ENCODE data around the gene FBRS.

FBRS gene

DNA sequence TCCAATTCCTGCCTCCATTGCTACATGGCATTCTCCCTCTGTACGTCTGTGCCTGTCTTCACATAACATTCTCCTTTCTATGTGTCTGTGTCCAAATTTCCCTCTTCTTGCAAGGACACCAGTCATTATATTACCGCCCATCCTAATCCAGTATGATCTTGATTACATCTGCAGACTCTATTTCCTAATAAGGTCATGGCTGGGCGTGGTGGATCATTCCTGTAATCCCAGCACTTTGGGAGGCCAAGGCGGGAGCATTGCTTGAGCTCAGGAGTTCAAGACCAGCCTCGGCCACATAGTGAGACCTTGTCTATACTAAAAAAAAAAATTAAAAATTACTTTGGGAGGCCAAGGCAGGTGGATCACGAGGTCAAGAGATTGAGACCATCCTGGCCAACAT, 12.5 kb upstream of the FBRS start:
- DNase-seq, result no peak

DNA sequence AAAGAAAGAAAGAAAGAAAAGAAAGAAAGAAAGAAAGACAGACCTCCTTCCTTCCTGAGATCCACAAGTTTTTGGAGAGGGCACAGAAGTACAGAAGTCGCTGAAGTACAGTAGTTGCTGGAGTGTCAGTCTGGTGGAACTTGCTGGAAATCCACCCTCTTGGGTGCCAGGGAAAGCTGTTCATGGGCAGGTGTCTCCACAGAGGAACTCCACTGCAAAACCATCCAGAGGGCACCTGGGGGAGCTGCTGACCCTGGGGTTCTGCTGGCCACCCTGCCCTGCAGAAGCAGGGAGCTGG, 11.0 kb upstream of the FBRS start:
- DNase-seq, result no peak

DNA sequence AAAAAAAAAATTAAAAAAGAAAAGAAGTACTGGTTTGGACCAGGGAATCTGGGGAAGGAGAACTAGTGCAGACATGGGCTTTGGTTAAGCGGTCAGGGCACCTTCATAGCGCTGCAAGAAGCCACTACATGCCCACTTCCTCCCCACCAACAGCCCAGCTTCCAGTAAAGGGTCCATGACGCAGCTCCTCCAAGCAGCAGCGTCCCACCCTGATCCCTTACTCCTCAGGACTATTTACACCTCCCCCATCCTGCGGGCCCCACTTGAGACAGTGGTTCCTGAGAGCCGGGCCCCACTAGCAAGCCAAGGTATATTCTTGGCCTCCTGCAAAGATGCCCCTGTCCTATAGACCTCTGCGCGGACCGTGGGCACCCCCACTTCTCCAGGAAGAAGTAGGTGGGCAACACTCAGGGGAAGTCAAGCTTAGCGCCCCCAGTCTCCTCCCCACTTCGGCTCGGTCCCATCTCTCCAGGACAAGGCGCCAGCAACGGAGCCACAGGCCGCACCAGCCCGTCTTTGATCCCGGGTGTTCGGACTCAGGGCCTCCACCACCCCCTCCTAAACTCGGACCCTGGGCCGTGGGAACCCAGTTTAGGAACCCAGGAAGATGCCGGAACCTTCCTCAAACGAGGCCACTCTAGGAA, 8.4 kb upstream of the FBRS start:
- no peak for DNase-seq

DNA sequence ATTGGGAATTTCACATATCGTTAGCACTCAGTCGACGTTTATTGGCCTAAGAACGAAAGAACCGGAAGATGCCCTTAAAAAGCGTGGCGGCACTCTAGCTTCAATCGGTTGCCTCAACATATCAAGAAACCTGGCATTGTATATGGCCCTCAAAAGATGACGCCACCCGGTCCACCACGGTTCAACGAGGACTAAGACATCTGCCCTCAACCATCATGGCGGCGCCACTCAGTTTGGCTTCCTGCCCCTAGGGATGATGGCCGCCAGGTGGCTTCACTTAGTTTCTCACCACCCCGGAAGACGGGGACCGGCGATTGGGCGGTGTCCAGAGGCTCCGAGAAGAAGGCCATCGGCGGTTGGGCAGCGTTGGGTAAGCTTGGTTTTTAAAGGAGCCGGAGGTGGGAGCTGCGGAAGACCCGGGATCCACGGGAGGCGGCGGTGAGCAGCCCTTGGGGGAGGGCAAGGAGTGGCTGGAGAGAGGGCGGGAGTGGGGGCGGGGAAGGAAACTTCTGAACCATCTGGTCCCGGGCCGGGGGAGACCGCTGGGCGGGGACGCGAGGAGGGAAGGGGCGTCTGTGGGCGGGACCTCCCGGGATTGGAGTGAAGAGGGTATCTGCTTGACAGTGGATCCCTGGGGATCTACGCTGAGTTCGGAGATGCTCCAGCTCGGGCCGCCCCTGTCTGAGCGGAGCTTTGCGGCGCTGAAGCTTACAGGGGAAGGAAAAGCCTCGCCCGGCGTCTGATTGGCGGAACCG, 7.7 kb upstream of the FBRS start, which contains the start of gene PRR14:
TSS of gene PRR14 (plus strand) at position 592 of the 755 bp plus-strand sequence. CDS start 686 bp downstream, outside the sequence.
- peak; percentile 99 for DNase-seq

DNA sequence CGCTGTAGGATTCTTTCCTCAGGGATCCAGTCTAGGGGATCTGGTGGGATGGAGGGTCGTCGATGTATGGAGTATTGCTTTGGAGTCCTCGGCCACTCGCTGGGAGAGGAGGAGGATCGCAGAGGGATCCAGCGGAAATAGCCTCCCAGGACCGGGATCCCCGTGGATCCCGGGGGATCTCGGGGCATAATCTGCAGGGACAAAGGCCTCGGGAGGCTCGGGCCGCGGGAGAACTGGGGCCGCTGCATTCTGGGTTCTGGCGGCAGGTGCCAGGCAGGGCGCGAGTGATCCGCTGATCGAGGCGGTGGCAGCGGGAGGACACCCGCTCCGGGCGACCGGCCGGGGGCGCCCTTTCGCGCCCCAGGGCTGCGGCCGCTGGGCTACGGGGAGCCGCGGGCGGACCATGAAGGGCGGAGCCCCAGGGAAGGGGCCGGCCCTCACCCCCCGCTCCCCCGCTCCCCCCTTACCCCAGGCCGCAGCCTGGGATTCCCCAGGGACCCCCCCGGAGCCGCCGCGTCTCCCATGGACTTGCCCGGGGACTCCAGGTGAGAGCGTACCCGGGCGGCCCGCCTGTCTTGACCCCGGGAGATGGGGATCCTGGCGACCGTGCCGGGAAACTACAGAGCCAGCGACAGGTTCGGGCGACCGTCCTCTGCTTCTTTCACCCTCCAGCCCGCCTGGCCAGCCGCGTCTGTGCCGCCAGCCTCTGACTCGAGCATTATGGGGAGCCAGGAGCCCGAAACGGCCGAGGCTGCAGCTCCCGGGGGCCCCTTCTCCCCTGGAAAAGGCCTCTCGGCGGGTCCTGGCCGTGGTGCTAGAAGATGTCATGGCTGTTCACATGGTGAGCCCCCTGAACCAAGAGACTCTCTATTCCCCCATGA, 6.9 kb upstream of the FBRS start:
- DNase-seq, result no peak

DNA sequence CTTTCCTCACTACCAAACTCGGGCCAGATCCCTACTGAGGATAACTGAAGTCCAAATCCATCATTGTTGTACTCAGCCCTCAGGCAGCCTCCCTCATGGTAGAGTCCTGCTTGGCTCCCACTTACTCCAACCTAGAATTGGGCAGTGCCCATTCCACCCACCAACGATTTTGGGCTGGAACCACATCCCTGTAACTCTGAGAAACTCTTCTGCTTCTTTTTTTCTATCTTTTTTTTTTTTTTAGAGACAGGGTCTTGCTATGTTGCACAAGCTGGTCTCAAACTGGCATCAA, 6.3 kb upstream of the FBRS start:
- DNase-seq, result no peak

DNA sequence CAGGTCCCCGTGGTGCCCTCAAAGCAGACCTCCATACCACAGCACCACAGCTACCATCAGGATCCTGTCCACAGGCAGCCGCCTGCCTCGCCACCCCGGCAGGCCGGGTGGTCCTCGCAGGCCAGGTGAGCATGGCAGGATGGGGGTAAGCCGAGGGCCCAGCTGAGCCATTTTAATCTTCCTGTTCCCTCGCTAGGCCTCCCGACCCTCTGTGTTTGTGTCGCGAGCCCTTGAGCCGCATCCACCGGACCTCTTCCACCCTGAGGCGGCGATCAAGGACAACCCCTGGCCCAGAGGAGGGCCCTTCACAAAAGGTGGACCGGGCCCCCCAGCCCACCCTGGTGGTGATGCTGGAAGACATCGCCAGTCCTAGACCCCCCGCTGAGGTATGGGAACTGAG, 5.5 kb upstream of the FBRS start:
- no peak for DNase-seq

DNA sequence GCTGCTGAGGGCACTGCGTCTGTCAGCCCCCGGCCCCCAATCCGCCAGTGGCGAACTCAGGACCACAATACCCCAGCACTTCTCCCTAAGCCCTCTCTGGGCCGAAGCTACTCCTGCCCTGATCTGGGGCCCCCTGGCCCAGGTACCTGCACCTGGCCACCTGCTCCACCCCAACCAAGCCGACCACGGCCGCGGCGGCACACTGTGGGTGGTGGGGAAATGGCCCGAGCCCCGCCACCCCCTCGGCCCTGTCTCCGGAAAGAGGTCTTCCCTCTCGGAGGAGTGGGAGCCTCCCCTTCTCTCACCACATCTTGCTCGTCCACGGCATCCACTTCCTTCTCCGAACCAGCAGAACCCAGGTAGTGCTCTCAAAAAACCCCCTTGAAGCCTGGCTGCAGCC, 3.4 kb upstream of the FBRS start:
- DNase-seq, result no peak

DNA sequence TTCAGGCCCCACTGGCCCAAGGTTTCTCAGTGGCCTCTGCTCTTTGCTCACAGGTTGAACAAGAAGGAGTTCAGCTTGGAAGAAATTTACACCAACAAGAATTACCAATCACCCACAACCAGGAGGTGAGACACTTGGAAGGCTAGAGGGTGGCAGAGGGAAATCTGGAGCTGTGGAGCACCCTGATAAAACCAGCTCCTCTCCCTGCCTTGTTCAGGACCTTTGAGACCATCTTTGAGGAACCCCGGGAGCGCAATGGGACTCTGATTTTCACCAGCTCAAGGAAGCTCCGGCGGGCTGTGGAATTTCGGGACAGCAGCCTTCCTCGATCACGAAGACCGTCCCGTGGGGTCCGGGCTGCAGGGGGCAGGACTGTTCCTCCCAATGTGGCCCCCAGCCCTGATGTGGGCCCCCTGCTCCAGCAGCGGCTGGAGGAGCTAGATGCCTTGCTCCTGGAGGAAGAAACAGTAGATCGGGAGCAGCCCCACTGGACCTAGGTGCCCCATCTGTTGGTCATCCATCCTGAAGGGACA, 2.4 kb upstream of the FBRS start:
- DNase-seq, result no peak

DNA sequence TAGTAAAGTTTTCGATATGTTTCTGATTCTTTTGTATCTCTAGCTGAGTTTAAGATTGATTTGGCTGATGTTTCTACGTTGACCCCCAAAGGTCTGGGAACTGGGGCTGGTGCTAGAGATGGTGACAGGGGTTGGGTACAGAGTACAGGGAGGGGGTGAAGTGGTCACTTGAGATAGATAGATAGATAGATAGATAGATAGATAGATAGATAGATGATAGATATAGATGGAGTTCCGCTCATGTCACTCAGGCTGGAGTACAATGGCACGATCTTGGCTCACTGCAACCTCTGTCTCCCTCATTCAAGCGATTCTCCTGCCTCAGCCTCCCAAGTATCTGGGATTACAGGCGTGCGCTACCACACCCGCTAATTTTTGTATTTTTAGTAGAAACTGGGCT, 1.8 kb upstream of the FBRS start:
- no peak for DNase-seq

DNA sequence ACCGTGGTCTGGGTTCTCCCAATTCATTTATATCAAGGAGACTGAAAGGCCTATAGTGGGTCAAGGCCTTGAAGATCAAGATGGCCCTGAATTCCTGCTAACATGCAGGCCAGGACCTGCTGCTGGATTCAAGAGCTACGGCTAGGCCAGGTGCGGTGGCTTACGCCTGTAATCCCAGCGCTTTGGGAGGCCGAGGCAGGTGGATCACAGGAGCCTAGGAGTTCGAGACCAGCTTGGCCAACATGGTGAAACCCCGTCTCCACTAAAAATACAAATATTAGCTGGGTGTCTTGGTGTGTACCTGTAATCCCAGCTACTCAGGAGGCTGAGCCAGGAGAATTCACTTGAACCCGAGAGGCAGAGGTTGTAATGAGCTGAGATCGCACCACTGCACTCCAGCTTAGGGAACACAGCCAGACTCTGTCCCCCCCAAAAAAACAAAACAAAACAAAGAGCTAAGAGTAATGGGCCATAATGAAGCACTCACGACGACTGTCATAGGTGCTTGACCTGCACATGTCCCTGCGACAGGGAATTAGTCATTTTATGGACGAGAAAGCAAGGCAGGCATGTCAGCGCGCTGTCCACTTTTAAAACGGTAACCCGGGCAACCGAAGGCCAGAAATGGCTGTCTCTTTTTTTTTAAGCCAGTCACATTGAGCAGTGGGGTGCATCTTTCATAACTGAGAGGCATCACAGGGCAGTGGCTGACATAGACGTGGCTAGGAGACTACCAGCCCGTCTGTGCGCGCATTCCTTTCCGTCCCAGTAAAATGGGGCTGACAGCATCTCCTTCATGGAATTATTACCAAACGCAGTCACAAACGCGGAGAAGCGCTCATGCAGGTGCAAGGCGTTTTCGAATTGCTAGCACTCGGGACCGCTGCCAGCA, 1.0 kb upstream of the FBRS start:
- DNase-seq, result peak; percentile 72

DNA sequence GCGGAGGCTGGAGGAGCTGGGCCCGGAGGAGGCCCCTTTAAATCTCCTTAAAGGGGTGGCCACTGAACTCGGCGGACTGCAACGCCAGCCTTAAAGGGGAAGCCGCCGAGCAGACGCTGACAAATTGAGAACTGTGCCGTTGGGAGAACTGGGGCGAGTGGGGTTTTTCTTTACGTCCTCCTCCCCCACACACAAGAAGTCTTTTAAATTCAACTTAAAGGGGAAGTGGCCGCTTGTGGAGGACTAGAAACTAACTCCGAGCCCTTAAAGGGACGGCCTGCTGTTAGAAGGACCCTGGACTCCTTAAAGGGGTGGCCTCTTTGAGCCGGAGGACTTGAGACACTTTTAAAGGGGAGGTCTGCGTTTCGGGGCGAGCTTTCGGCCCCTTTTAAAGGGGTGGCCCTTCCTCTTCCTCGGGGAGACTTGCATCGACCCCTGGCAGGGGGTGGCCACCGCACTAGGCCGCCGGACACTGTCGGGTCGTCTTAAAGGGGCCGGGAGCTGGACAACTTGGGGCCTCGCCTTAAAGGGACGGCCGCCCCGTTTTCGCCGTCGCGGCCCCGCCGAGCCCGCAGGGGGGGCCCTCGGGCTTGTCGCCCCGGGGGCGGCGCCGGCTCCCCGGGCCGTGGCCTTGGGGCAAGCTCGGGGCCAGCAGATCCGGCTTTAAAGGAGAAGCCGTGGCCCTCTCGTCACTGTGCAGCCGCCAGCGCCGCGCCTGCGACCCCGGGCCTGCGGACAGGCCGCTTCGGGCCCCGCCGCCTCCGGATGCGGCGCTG, 688 bp downstream of the FBRS start:
- no peak for DNase-seq

DNA sequence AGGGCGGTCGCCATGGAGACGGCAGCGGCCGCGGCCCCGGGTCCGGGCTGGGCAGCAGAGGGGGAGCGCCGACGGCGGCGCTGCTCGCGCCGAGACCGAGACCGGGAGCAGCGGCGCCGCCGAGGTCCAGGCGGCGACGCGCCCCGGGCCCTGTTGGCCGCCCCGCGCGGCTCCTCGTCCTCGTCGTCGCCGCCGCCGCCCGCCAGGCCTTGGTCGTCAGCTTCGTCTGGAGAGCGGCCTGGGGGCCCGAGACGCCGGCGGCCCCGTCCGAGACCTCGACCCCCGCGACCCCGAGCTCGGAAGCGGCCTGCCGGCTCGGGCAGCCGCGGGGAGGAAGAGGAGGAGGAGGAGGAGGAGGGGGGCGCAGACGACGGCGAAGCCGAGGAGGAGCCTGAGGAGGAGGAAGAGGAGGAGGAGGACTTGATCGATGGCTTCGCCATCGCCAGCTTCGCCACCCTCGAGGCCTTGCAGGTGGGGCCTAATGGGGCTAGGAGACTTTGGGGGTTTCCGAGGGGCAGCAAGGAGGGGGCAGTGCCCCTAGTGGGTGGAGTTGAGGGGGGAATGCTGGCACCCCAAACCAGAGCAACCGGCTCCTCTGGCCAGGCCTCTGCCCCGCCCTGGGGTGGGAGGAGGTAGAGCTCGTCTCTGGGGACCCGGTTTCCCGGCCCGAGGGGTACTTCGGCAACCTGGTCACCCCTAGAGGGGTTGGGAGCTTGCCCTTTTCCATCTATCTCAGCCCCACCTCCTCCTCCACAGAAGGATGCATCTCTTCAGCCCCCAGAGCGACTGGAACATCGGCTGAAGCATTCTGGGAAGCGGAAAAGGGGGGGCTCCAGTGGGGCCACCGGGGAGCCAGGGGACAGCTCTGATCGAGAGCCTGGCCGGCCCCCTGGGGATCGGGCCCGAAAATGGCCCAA, 1.5 kb downstream of the FBRS start:
- peak; percentile 36 for DNase-seq

DNA sequence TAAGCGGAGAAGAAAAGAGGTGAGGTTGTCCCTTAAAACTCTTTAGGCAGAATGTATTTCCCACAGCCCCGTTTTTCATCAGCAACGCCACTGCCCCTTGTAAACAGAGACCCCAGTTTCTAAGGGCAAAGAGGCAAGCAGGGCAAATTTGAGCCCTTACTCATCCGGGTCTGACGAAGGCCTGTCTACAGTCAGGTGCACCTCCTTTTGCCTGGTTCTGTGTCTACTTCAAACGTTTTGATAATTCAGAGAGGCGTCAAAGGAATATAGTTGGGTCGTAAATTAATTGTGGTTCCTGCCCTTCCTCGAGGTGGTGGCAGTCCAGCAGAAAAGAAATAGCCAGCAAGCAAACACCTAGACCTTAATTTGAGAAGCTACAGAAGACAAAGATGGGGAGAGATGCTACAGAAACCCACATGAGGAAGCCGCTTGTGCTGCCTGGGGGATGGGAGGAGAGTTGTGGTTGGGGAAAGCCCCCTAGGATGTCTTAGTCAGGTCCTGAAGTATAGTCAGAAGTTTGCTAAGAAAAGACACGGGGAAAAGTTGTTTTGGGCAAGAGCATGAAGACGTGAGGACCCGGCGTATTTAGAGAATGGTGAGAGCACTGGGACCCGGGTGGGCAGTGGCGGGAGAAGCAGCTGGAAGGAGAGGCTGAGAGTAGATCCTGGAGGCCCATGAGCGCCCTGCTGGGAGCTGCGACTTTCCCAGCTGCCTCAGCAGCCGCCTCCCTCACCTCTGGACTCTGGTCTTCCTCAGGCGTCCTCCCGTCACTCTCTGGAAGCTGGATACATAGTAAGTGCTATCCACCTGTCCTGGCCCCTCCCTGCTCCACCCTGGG, 2.4 kb downstream of the FBRS start:
- no peak for DNase-seq

DNA sequence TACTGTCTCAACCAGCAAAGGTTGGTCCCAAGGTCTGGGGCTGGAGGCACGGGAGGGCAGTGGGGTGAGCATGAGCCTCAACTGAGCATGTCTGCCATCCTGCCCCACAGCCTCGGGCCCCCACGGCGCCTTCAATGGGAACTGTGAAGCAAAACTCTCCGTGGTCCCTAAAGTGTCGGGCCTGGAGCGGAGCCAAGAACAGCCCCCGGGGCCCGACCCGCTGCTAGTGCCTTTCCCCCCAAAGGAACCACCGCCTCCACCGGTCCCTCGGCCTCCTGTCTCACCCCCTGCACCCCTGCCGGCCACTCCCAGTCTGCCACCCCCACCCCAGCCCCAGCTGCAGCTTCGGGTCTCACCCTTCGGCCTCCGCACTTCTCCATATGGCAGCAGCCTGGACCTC, 4.2 kb downstream of the FBRS start:
- DNase-seq, result no peak

DNA sequence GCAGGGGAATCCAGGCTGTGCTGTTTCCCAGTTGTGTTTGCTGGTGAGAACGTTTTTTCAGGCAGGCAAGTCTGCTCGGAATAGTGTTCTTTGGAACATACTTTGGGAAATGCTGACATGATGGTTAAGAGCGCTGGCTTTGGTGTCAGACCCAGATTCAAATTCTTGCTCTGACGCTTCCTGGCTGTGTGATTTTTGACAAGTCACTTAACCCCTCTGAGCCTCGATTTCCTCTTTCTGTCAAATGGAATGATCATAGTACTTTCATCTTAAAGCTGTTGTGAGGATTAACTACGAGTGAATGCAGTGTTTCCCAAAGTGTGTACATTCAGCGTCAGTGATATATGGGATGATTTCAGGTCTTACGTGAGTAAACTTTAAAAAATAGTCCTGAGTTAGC, 4.8 kb downstream of the FBRS start:
- no peak for DNase-seq

DNA sequence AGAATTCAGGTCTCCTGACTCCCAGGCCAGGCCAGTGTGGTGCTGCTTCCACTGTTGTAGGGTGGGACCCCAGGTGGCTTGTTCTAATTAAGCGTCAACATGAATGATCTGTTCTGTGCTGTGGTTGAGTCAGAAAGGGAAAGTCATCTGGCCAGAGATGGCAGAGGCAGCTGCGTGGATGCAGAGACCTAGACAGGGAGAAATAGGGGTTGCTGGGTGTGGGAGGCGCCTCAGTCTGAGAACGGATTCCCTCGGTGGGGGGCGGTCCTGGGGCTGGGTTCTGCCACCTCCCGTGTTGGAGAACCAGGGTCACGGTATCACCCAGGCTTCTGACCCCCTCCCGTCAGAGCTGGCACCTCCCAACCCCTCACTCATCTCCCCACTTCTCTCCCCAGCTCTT, 5.6 kb downstream of the FBRS start:
- DNase-seq, result no peak

DNA sequence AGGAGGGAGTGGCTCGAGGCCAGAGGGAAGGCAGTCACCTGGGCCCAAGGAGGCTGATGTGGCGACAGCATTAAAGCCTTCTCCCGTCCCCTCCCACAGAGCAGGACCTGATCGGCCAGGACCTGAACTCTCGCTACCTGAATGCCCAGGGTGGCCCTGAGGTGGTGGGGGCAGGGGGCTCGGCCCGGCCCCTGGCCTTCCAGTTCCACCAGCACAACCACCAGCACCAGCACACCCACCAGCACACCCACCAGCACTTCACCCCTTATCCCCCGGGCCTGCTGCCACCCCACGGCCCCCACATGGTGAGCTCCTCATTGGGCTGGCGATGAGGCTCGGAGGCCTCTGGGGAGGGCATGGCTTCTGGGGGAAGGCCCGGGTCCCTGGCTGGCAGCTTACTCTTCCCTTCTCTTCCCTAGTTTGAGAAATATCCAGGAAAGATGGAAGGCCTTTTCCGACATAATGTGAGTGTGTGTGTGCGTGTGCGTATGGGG, 6.4 kb downstream of the FBRS start:
- no peak for DNase-seq

DNA sequence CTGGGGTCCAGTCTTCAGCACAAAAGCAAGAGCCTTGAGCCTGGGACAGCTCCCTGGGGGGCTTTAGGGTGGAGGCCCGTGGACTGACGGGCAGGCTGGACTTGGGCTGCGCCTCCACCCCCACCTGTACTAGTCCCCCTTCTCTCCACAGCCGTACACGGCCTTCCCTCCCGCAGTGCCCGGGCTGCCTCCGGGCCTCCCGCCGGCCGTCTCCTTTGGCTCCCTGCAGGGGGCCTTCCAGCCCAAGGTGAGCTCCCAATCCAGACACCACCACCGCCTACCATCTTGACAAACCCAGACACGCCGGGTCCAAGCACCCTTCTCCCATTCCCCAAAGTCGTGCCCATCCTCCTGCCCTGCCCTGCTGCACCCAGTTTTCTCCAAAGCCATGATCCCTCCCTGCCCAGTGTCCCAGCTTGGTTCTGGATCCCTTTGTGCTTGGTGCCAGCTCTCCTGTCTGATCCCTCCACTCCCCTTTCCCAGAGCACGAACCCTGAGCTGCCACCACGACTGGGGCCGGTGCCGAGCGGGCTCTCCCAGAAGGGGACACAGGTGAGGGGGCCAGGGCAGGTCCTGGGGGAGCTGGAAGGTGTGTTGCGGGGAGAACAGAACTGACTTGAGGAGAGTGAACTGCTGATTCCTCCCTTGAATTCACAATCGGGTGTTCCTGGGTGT, 7.1 kb downstream of the FBRS start:
- no peak for DNase-seq
